HTR-8/SVneo (cell line): Measurements from ENCODE around the gene BCOR.

ENCODE experiments used
- DNase-seq: peaks from one replicate; pipeline ENCODE4 v3.0.0; 2011; ENCODE audit warnings: low spot score, mixed read lengths; ENCODE audit not compliant: insufficient read length
- FAIRE-seq: peaks from 2 replicates; lab custom pipeline; 2011; peaks lifted over from hg19 to GRCh38; lab: Jason Lieb, UNC

BCOR gene

GRCh38 chrX:40041915-40042314 lies 55.8 kb downstream of the BCOR start:
- no peak for DNase-seq

GRCh38 chrX:40040686-40041461 lies 56.9 kb downstream of the BCOR start:
- FAIRE-seq (no peak), DNase-seq (no peak)

More at GRCh38 chrX:40041915-40042314, 55.8 kb downstream of the BCOR start:
- FAIRE-seq: no peak

- no peak for DNase-seq
- no peak for FAIRE-seq
These were observed 57.9 kb downstream of the BCOR start for GRCh38 chrX:40039887-40040286.

GRCh38 chrX:40037367-40037766 lies 60.4 kb downstream of the BCOR start:
- no peak for FAIRE-seq
- DNase-seq: no peak

- DNase-seq: no peak
- FAIRE-seq: no peak
These were observed 62.0 kb downstream of the BCOR start for GRCh38 chrX:40035726-40036125.

GRCh38 chrX:40031911-40032310 lies 65.8 kb downstream of the BCOR start:
- DNase-seq: no peak
- FAIRE-seq: no peak

- FAIRE-seq: no peak
These were observed 67.6 kb downstream of the BCOR start for GRCh38 chrX:40030205-40030604.

GRCh38 chrX:40022421-40022820 lies 75.3 kb downstream of the BCOR start:
- DNase-seq: no peak
- no peak for FAIRE-seq

More at GRCh38 chrX:40030205-40030604, 67.6 kb downstream of the BCOR start:
- DNase-seq: no peak

- no peak for FAIRE-seq
- DNase-seq: no peak
These were observed 76.1 kb downstream of the BCOR start for GRCh38 chrX:40021647-40022046.

- no peak for DNase-seq
- FAIRE-seq: no peak
These were observed 78.2 kb downstream of the BCOR start for GRCh38 chrX:40019541-40019940.

- no peak for FAIRE-seq
These were observed 79.7 kb downstream of the BCOR start for GRCh38 chrX:40018041-40018440.

GRCh38 chrX:40016749-40017148 lies 81.0 kb downstream of the BCOR start:
- FAIRE-seq (no peak), DNase-seq (no peak)

More at GRCh38 chrX:40018041-40018440, 79.7 kb downstream of the BCOR start:
- no peak for DNase-seq

- no peak for FAIRE-seq
- no peak for DNase-seq
These were observed 82.1 kb downstream of the BCOR start for GRCh38 chrX:40015693-40016092.

- peak; percentile 41 for DNase-seq
- peak; percentile 83 for FAIRE-seq
These were observed 84.2 kb downstream of the BCOR start for GRCh38 chrX:40013266-40014195.

- DNase-seq (no peak), FAIRE-seq (no peak)
These were observed 84.9 kb downstream of the BCOR start for GRCh38 chrX:40012868-40013265.

GRCh38 chrX:40012039-40012867 lies 85.5 kb downstream of the BCOR start:
- FAIRE-seq (no peak), DNase-seq (no peak)

GRCh38 chrX:40011322-40012038 lies 86.3 kb downstream of the BCOR start:
- FAIRE-seq (no peak), DNase-seq (no peak)

- FAIRE-seq: no peak
- no peak for DNase-seq
These were observed 87.0 kb downstream of the BCOR start for GRCh38 chrX:40010550-40011321.

- DNase-seq: no peak
- no peak for FAIRE-seq
These were observed 87.9 kb downstream of the BCOR start for GRCh38 chrX:40009890-40010289.
